GM23248 (cell line): ENCODE data around the gene ABCA1. TPM values are rescaled to one million over a fixed set of nuclear protein-coding genes. Genes with fewer than 3 reads are reported as not detected.

Source experiments
- DNase-seq: peaks from one replicate; pipeline ENCODE4 v3.0.0-alpha.2; 2015
- H2AFZ ChIP-seq: fragments of 200-600 bp; sonication (generic); 2 replicates; pipeline ENCODE4 v1.6.1; 2016; ENCODE audit warnings: antibody characterized with exemption
- H3F3A ChIP-seq: fragments of 200-600 bp; sonication (generic); 2 replicates; pipeline ENCODE4 v1.6.1; 2016; ENCODE audit warnings: mild to moderate bottlenecking, antibody characterized with exemption, mixed run types; ENCODE audit not compliant: insufficient read depth
- H3K27ac ChIP-seq: fragments of 200-600 bp; sonication (generic); 2 replicates; pipeline ENCODE4 v1.5.1; 2016; ENCODE audit warnings: mild to moderate bottlenecking
- H3K27me3 ChIP-seq: fragments of 200-600 bp; sonication (generic); replicated peaks from 2 replicates; pipeline ENCODE4 v1.6.1; 2016; ENCODE audit warnings: mild to moderate bottlenecking; ENCODE audit not compliant: insufficient read depth
- H3K36me3 ChIP-seq: fragments of 200-600 bp; sonication (generic); 2 replicates; pipeline ENCODE4 v1.6.1; 2016; ENCODE audit warnings: low read depth, mild to moderate bottlenecking
- H3K4me1 ChIP-seq: fragments of 200-600 bp; sonication (generic); 2 replicates; pipeline ENCODE4 v1.6.1; 2016; ENCODE audit warnings: mild to moderate bottlenecking; ENCODE audit not compliant: insufficient read depth
- H3K4me2 ChIP-seq: fragments of 200-600 bp; sonication (generic); one replicate; pipeline ENCODE4 v1.6.1; 2016; ENCODE audit warnings: mild to moderate bottlenecking; ENCODE audit not compliant: unreplicated experiment
- H3K4me3 ChIP-seq: fragments of 200-600 bp; sonication (generic); 2 replicates; pipeline ENCODE4 v1.5.1; 2016; ENCODE audit warnings: mild to moderate bottlenecking
- H3K79me2 ChIP-seq: fragments of 200-600 bp; sonication (generic); 2 replicates; pipeline ENCODE4 v1.6.1; 2016; ENCODE audit warnings: mild to moderate bottlenecking; ENCODE audit not compliant: insufficient read depth
- H3K9ac ChIP-seq: fragments of 200-600 bp; sonication (generic); 2 replicates; pipeline ENCODE4 v1.6.1; 2016; ENCODE audit warnings: mild to moderate bottlenecking
- H3K9me2 ChIP-seq: fragments of 200-600 bp; sonication (generic); 2 replicates; pipeline ENCODE4 v1.6.1; 2016; ENCODE audit warnings: mixed run types, mild to moderate bottlenecking, moderate library complexity; ENCODE audit not compliant: insufficient read depth
- H3K9me3 ChIP-seq: fragments of 200-600 bp; sonication (generic); one replicate; pipeline ENCODE4 v1.6.1; 2017; ENCODE audit warnings: low read depth
- H4K20me1 ChIP-seq: fragments of 200-600 bp; sonication (generic); 2 replicates; pipeline ENCODE4 v1.6.0; 2016; ENCODE audit not compliant: insufficient read depth
- EZH2 ChIP-seq: fragments of 200-600 bp; sonication (generic); IDR thresholded peaks from 2 replicates; pipeline ENCODE4 v1.6.1; 2018; ENCODE audit warnings: antibody characterized with exemption, mild to moderate bottlenecking; ENCODE audit not compliant: insufficient read depth, poor library complexity, severe bottlenecking
- EZH2phosphoT487 ChIP-seq: fragments of 200-600 bp; sonication (generic); IDR thresholded peaks from 2 replicates; pipeline ENCODE4 v1.6.1; 2018; ENCODE audit warnings: antibody characterized with exemption, moderate library complexity, mild to moderate bottlenecking, low read depth; ENCODE audit not compliant: insufficient read depth
- WGBS, 2 experiments: methylation state at CpG; one replicate each; pipeline ENCODE4 v1.1.6; 2015 to 2017; ENCODE audit warnings: low lambda C conversion rate in 2 of 2, low coverage in 1 of 2; ENCODE audit errors: missing lambda C conversion rate in 2 of 2; 5-methylcytosine and 5-hydroxymethylcytosine counted together
- in situ Hi-C: fragments of 300-500 bp; cut with MboI; formaldehyde crosslinking; loops from 2 replicates; pipeline ENCODE4 v1.15.0; 2020
- polyA plus RNA-seq: library from polyadenylated mRNA; unstranded; fragments of >200 nt; fragmentation: Nextera tagmentation; extraction: Ambion mirVana; gene quantifications from 2 replicates; pipeline ENCODE4 v1.2.1, GENCODE V29; 2016
- total RNA-seq: library from RNA; depleted of rRNA; stranded (reverse); fragments of >200 nt; shearing (Covaris generic); gene quantifications from 2 replicates; pipeline ENCODE4 v1.2.3, GENCODE V29; 2014

The ABCA1 gene
- total and polyA plus RNA-seq, 2 experiments from 2014 or later: 6.8 to 15.9 TPM

DNA sequence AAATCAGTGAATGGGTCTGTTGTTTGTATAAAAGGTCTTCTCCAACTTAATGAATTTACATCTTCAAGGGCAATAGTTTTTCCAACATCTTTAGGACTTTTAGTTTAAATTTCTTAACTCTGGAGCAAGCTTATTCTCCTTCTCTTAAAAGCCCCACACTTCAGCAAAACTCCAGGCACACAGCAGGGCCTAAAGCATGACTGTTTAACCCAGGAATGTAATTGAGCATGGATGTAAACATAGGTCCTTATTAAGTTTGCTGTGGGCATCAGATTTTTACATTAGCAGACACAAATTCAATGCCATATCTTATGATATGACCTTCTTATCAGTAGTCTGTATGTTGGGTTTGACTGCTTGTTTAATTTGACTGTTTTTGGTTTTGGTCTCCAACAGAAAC, 78.9 kb downstream of the ABCA1 start:
- H3K36me3 ChIP-seq: no peaks in the 10 kb centered on the region
- no peaks in the 10 kb centered on the region for H3K9me2 ChIP-seq
- DNase-seq: no peak
- no peaks in the 10 kb centered on the region for H4K20me1 ChIP-seq
- no peak overlapping the region for H3K4me3 ChIP-seq
- TF ChIP-seq EZH2phosphoT487 (no peak), EZH2 (no peak)
- in situ Hi-C loops: no loop called here
- no peaks in the 10 kb centered on the region for H3K9me3 ChIP-seq
- H2AFZ ChIP-seq: no peak overlapping the region
- H3K4me2 ChIP-seq: no peak overlapping the region
- H3K27ac ChIP-seq: no peak overlapping the region
- no peaks in the 10 kb centered on the region for H3K27me3 ChIP-seq
- H3K4me1 ChIP-seq: peaks cover 17% of the 10 kb centered on the region
- H3K9ac ChIP-seq: no peak overlapping the region
- H3K79me2 ChIP-seq: no peaks in the 10 kb centered on the region
- H3F3A ChIP-seq: peaks cover 14% of the 10 kb centered on the region

DNA sequence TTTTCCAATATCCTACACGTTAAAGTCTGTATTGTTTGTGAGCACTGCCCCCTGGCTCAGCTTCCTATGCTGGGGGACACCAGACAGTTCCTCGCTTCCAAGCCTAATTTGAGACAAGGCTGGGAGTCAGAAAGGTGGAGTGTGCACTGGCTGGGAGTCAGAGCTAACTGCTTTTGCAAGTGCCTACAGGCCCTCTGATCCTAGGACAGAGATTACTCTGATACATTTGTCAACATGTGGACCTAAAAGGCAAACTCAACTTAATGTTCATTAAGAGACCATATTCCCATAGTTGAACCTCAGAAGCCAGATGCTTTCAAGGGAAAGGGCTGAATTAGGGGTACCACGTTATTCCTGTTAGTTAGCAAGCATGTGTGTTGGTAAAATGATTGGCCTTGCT, 83.2 kb downstream of the ABCA1 start:
- H3K27ac ChIP-seq: no peak overlapping the region
- no peaks in the 10 kb centered on the region for H3K79me2 ChIP-seq
- no peaks in the 10 kb centered on the region for H3K9me3 ChIP-seq
- 56 to 57% methylated on average over 3 of the region's 3 CpGs for WGBS, 2 experiments
- H3K4me1 ChIP-seq: no peaks in the 10 kb centered on the region
- H4K20me1 ChIP-seq: no peaks in the 10 kb centered on the region
- TF ChIP-seq EZH2 (no peak), EZH2phosphoT487 (no peak)
- H3K4me2 ChIP-seq: no peak overlapping the region
- DNase-seq: no peak
- no peaks in the 10 kb centered on the region for H3K36me3 ChIP-seq
- H3K9ac ChIP-seq: no peak overlapping the region
- H3K4me3 ChIP-seq: no peak overlapping the region
- in situ Hi-C loops: no loop called here
- H3K27me3 ChIP-seq: no peaks in the 10 kb centered on the region
- H3F3A ChIP-seq: peaks cover 2% of the 10 kb centered on the region
- no peaks in the 10 kb centered on the region for H3K9me2 ChIP-seq
- H2AFZ ChIP-seq: no peak overlapping the region

DNA sequence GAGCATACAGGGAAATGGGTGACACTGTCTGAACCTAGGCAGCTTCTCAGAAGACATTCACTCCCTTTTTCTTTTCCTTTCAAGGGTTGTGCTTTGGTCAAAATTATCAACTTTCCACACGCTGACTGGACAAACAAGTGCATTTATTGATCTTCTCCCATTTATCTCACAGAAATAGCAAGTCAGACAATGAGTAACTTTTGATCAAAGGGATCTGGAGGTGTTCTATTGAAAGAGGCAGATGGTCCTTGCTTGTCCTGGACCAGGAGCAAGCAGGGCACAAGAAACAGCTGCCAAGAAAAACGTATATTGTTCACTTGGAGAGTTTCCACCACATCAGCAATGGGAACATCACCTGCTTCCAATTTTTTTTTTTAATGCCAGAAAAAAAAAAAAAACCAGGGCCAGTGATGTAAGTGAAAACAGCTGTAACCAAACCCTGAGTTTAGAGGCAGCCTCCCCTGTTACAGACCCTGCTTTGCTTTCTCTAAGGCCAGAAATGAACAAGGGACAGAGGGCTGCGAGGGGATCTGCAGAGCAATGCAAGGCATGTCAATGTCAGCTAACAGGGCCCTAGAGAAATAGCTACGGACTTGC, 84.2 kb downstream of the ABCA1 start:
- H3K9me2 ChIP-seq: no peaks in the 10 kb centered on the region
- no peaks in the 10 kb centered on the region for H3K4me1 ChIP-seq
- H3K27me3 ChIP-seq: no peaks in the 10 kb centered on the region
- H3K79me2 ChIP-seq: no peaks in the 10 kb centered on the region
- H3F3A ChIP-seq: no peaks in the 10 kb centered on the region
- no peak overlapping the region for H2AFZ ChIP-seq
- in situ Hi-C loops: no loop called here
- no peaks in the 10 kb centered on the region for H4K20me1 ChIP-seq
- TF ChIP-seq EZH2phosphoT487 (no peak), EZH2 (no peak)
- WGBS, 2 experiments: 55 to 64% methylated on average over 4 of the region's 4 CpGs
- H3K9ac ChIP-seq: no peak overlapping the region
- no peak overlapping the region for H3K4me2 ChIP-seq
- H3K36me3 ChIP-seq: no peaks in the 10 kb centered on the region
- no peak overlapping the region for H3K4me3 ChIP-seq
- no peak overlapping the region for H3K27ac ChIP-seq
- DNase-seq: no peak
- no peaks in the 10 kb centered on the region for H3K9me3 ChIP-seq

DNA sequence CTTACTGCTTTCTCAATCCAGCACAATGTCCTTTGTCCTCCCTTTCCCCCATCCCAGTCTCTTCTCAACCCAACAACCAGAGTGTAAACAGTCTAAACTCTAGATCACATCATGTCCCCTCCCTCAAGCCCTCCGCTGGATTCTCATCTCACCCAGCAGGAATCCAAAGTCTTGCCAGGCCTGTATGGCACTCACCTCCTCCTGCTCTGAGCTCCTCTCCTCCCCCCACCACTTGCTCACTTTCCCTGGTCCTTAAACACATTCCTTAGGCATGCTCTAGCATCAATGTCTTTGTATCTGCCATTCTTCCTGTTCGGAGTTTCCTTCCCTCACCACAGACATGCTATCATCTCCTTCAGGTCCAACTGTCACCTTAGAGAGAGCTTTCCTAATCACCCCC, 85.3 kb downstream of the ABCA1 start:
- no peaks in the 10 kb centered on the region for H3F3A ChIP-seq
- H3K79me2 ChIP-seq: no peaks in the 10 kb centered on the region
- no peak overlapping the region for H3K4me3 ChIP-seq
- H2AFZ ChIP-seq: no peak overlapping the region
- no peak overlapping the region for H3K27ac ChIP-seq
- H3K27me3 ChIP-seq: no peaks in the 10 kb centered on the region
- H3K4me1 ChIP-seq: no peaks in the 10 kb centered on the region
- in situ Hi-C loops: no loop called here
- DNase-seq: no peak
- H3K9me3 ChIP-seq: no peaks in the 10 kb centered on the region
- WGBS, 2 experiments: 98 to 100% methylated on average over 2 of the region's 2 CpGs
- no peak overlapping the region for H3K9ac ChIP-seq
- no peak for TF ChIP-seq EZH2phosphoT487
- no peak for TF ChIP-seq EZH2
- no peaks in the 10 kb centered on the region for H3K9me2 ChIP-seq
- H4K20me1 ChIP-seq: no peaks in the 10 kb centered on the region
- H3K4me2 ChIP-seq: no peak overlapping the region
- H3K36me3 ChIP-seq: no peaks in the 10 kb centered on the region

DNA sequence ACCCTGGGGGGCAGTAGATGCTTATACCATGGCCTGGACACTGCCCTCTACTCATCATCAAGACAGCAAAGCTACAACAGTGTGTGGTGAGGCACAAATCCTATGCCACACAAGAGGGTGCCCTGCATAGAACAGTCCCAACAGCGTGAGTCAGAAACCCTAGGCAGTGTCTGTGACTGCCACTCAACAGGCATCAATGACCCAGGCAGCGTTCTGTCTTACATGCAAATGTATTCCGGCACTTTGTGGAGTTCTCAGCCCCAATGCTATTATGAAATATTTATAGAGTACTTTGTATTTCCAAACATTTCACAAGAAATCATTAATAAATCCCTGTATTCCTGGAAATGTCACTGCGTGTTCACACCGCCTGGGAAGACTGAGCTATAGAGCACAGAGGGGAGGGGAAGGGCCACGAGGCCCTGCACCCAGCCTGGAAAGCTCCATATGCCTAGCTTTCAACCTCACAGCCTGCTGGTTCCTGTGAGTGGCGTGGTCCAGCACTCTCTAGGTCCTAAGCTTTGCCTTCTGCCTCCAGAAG, 86.3 kb downstream of the ABCA1 start:
- Histone ChIP-seq H3K4me3 (no peak overlapping the region), H3K9me3 (no peaks in the 10 kb centered on the region), H3K79me2 (no peaks in the 10 kb centered on the region), H3K9me2 (no peaks in the 10 kb centered on the region), H4K20me1 (no peaks in the 10 kb centered on the region), H3K4me2 (no peak overlapping the region), H3K36me3 (no peaks in the 10 kb centered on the region), H2AFZ (no peak overlapping the region), H3F3A (no peaks in the 10 kb centered on the region), H3K27me3 (no peaks in the 10 kb centered on the region), H3K4me1 (no peaks in the 10 kb centered on the region), H3K9ac (no peak overlapping the region), H3K27ac (no peak overlapping the region)
- WGBS, 2 experiments: 81 to 83% methylated on average over 7 of the region's 7 CpGs
- no peak for DNase-seq
- no peak for TF ChIP-seq EZH2phosphoT487
- TF ChIP-seq EZH2: no peak
- in situ Hi-C loops: no loop called here
